HS-5 (cell line): ENCODE results near the gene PLAU.
"Not testable (repeated sequence)": the region's sequence is repeated elsewhere in the genome, so short reads cannot be mapped to it uniquely, and the experiment has no call there.

Experiments used
- DNase-seq: peaks from one replicate; pipeline ENCODE4 v3.0.0-alpha.2; 2012; ENCODE audit warnings: low read depth

PLAU gene

DNA sequence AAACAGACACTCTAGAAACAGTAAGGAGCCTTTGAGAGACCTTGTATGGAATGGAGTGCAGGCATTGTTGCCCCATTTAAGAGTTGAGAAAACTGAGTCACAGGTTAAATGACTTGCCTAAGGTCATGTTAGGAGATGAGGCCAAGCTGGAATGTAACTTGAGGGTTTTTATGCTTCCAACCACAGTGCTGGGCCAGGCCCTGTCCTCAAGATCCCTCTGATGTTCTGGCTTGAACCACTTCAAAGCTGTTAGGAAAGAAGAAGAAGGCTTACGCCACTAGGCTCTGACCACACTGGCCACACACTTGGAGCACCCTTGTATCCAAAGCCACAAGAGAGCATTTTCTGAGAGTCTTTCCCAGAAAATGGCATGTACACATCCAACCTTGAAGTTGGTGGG lies 42.7 kb downstream of the PLAU start:
- no peak for DNase-seq

DNA sequence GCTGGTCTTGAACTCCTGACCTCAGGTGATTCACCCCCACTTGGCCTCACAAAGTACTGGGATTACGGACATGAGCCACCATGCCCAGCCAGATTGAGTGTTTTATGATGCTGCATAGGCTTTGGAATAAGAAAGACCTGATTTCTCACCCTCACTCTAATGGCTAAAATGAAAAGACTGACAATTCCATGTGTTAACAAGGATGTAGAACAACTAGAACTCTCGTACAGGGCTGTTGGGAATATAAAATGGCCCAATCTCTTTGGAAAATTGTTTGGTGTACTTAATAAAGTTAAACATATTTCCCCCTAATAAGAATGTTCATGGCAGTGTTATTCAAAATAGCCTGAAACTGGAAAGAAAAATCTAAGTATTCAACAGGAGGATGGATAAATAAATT lies 43.8 kb downstream of the PLAU start:
- no peak for DNase-seq

DNA sequence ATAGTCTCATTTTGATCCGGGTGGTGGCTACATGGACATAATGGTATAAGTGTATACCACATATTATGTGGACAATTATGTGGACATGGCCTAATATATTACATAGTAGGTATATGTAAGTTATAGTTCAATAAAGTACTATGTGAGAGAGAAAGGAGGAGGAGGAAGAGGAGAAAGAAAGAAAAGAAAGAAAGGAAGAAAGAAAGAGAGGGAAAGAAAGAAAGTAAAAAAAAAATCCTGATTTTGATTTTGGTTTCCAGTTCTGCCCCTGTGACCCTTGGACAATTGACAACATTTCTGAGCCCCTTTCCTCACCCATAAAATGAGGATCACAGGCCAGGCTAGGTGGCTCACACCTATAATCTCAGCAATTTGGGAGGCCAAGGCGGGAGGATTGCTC lies 44.8 kb downstream of the PLAU start:
- DNase-seq: no peak

DNA sequence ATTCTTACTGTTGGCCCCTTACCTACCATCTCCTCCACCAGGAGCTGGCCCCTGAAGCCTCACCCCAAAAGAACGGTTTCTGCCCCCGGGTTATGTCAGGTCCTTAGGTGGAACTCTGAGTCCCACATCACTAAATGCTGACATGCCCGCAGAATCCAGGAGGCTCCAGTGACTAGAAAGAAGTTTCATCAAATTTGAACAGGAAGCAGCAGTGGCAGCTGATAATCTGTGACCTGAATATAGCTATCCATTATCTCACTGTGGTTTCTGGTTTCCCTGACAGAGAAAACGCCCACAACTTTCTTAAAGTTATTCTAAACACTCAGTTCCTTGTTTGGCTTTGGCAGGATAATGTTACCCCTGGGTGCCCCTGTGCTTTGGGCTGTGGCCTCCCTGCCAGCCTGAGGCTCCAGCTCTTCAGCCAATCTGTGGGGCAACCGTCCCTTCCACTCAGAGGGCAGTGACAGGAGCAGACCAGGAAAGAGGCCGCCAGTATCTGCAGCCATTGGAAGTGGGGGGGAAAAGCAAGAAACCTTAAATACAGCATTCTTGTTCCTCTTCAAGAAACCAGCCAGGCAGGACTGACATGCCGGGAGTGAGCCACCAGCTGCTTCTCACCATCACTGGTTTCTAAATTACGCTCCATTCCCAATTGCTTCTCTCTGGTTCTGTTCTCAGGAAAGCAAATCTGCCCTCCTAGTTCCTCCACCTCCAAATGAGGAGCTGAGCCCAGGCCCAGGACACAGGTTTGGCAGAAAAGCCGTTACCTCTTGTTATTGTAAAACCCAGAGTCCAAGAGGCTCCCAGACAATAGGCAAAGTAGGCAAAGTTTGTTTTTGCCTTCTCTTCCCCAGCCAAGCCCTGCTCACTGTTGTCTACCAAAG lies 45.8 kb downstream of the PLAU start:
- no peak for DNase-seq

DNA sequence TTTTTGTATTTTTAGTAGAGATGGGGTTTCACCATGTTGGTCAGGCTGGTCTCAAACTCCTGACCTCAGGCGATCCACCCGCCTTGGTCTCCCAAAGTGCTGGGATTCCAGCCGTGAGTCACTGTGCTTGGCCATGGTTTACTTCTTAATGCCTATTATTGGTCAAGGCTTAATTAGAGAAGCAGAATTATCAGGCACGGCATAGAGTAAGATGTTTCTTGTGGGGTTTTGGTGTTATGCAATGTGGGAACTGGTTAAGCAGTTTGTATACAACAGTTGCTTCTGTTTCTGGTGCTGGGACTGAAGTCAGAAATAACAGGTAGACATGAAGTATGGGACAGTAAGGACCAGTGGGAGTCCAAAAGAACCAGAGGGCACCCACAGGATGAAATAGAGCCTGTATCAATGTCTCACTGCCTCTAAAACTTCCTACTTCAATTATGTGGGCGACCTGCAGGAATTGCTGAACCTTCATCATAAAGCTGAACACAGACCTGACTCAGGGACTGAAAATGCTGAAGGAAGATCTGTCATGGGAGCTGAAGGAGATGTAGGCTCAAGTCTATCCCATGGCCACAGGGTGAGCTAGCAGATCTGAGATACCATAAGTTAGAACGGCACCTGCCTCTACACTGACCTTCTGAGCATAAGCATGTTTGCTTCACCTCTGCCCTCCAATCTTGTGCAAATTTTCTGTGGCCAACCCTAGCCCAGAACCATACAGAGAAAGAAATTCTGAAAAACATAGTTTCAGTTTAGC lies 48.7 kb downstream of the PLAU start:
- no peak for DNase-seq

DNA sequence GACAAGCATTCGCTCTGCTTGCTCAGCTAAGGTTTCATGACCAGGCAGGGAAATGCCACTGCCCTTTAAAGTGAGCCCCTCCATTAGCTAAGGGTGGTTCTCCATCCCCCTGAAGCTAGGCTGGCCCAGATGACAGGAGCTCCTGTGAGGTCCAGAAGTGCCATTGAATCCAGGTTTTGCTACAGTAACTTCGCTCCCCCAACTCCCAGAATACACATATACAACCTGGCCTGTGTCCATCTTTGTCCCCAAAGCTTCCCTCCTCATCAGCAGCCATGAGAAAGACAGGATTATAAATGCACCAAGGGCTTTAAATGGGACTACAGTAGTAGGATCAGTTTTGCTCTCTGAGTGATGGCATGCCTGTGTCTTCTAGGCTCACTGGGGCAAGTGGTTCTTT lies 51.5 kb downstream of the PLAU start:
- DNase-seq: no peak

DNA sequence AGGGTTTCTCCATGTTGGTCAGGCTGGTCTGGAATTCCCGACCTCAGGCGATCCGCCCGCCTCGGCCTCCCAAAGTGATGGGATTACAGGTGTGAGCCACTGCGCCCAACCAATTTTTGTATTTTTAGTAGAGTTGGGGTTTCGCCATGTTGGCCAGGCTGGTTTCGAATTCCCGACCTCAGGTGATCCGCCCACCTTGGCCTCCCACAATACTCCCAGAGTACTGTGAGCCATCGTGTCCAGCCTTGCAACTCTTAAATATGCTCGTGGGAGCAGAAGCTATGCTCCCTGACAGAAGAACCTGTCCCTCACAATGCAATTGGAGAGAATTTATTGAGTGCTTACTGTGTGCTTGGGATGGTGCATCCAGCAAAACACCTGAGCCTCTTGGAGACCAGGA lies 52.6 kb downstream of the PLAU start:
- DNase-seq: not testable (repeated sequence)

DNA sequence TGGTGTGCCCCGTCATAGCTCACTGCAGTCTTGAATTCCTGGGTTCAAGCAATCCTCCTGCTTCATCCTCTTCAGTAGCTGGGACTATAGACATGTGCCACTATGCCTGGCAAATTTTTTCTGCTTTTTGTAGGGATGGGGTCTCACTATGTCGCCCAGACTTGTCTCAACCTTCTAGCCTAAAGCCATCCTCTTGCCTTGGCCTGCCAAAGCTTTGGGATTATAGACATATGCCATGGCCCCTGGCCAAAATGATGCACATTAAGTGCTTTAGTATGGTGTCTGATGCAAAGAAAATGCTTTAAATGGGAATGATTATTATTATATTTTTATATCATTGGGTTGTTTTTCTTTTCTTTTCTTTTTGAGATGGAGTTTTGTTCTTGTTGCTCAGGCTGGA lies 53.8 kb downstream of the PLAU start:
- no peak for DNase-seq

DNA sequence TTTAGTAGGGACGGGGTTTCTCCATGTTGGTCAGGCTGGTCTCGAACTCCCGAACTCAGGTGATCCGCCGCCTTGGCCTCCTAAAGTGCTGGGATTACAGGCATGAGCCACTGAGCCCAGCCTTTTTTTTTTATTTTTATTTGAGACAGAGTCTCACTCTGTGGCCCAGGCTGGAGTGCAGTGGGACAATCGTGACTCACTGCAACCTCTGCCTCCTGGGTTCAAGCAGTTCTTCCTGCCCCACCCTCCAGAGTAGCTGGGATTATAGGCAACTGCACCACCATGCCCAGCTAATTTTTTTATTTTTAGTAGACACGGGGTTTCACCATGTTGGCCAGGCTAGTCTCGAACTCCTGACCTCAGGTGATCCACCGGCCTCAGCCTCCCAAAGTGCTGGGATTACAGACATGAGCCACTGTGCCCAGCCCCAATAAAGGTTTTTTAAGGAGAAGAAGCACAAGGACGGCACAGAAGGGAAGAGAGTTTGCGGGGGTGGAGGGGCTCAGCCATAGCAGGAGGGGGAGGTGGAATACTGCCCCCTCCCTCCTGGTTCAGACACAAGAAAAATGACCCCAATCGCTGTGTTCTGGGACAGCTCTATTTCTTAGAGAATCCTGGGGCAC lies 54.4 kb downstream of the PLAU start:
- not testable (repeated sequence) for DNase-seq

DNA sequence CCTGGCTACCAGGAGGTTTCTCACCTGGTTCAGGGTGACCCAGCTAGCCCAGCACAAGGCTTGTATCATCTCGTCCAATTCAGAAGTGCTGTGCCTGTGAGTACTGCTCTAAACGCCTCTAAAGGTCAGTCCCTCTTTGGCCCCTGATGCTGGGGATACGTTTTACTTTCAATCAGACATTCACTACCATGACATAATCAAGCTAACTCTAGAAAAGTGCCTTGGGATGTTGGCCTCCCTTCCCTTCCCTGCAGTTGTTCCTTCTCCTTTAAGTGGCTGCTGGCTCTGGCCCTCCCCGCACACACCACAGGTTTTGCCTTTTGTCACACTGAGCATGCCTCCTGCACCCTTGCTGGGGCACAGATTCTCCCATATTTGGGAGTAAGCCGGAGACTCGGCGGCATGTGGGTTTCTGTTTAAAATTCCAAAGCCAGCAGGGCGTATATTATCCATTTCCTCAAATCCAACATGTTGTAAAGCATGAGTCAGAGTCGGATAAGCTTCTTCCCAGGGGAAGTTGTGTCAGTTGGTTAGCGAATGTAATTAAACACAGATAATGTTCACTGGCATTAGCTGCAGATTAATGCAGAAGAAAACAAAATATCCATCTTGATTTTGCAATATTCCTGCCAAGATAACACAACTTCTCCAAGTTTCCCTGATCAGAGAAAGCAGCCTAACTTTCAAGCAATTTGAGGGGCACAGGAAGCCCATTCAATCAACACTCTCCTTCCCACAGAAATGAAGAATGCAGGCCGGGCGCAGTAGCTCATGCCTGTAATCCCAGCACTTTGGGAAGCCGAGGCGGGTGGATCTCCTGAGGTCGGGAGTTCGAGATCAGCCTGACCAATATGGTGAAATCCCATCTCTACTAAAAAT lies 55.2 kb downstream of the PLAU start:
- DNase-seq: peak; percentile 98

DNA sequence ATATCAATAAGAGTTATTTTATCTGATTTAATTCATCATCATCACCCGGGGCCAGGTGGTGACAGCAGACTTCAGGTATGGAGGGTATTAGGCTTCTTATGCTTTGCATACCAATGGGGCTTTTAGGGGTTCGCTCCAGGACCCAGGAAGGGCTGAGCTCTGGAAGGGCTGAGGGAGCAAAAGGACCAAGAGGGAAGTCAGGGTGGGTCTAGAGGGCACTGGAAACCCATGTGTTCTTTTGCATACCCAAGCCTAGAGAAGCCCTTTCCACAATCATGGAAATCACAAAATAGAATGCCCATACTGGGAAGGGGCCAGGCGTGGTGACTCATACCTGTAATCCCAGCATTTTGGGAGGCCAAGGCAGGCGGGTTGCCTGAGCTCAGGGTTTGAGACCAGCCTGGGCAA lies 56.1 kb downstream of the PLAU start:
- DNase-seq: no peak
